ENCODE results near the gene PTCD1. TPM values are rescaled to one million over a fixed set of nuclear protein-coding genes. Genes with fewer than 3 reads are reported as not detected.

PTCD1 gene
- total and polyA plus RNA-seq, 2 experiments from 2014 or later = 12.2 to 13.4 TPM

DNA sequence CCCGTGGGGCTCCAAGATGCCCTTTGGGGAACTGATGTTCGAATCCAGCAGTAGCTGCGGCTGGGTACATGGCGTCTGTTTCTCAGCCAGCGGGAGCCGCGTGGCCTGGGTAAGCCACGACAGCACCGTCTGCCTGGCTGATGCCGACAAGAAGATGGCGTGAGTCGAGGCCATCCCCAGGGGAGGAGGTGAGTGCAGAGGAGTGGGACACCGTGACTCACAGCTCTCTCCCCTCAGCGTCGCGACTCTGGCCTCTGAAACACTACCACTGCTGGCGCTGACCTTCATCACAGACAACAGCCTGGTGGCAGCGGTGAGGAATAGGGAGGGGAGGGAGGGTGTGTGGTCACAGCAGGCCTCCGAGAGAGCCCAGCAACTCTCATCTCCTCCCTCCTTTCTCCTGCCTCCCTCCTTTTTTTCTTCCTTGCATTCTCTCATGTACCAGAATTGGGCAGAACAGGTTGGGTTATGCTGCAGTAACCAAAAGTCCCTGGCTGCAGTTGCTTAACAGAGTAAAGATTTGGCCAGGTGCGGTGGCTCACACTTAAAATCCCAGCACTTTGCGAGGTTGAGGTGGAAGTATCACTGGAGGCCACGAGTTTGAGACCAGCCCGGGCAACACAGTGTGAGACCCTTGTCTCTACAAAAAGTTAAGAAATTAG is 47.5 kb downstream of the PTCD1 start:
- H3F3A ChIP-seq (replicated peaks; ENCODE audit: low read depth) = peaks cover 29% of the 10 kb centered on the region
- no peaks in the 10 kb centered on the region for H3K9me2 ChIP-seq (ENCODE audit: insufficient read depth)
- H3K27me3 ChIP-seq (ENCODE audit: insufficient read depth) = no peaks in the 10 kb centered on the region
- no peak overlapping the region for H3K4me3 ChIP-seq
- Mint-ChIP-seq H3K27ac (no peak overlapping the region), H3K4me3 (peak overlapping the region; percentile 29; the same call in 1 of the 3 replicates), H3K4me1 (peaks cover 13% of the 10 kb centered on the region), H3K36me3 (ENCODE audit: low read depth) (peaks cover 42% of the 10 kb centered on the region), H3K9me3 (no peaks in the 10 kb centered on the region), H3K27me3 (ENCODE audit: insufficient read depth, low read depth, poor library complexity) (peaks cover 26% of the 10 kb centered on the region)
- no peak overlapping the region for H3K27ac ChIP-seq (ENCODE audit: low read depth)
- DNase-seq (ENCODE audit: low spot score) = no peak
- TF ChIP-seq, protein P1, sequence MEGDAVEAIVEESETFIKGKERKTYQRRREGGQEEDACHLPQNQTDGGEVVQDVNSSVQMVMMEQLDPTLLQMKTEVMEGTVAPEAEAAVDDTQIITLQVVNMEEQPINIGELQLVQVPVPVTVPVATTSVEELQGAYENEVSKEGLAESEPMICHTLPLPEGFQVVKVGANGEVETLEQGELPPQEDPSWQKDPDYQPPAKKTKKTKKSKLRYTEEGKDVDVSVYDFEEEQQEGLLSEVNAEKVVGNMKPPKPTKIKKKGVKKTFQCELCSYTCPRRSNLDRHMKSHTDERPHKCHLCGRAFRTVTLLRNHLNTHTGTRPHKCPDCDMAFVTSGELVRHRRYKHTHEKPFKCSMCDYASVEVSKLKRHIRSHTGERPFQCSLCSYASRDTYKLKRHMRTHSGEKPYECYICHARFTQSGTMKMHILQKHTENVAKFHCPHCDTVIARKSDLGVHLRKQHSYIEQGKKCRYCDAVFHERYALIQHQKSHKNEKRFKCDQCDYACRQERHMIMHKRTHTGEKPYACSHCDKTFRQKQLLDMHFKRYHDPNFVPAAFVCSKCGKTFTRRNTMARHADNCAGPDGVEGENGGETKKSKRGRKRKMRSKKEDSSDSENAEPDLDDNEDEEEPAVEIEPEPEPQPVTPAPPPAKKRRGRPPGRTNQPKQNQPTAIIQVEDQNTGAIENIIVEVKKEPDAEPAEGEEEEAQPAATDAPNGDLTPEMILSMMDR (conservative IDR thresholded peaks at IDR 0.05; ENCODE audit: low read depth in 2 of 2) = no peak
- TF ChIP-seq, protein P2, sequence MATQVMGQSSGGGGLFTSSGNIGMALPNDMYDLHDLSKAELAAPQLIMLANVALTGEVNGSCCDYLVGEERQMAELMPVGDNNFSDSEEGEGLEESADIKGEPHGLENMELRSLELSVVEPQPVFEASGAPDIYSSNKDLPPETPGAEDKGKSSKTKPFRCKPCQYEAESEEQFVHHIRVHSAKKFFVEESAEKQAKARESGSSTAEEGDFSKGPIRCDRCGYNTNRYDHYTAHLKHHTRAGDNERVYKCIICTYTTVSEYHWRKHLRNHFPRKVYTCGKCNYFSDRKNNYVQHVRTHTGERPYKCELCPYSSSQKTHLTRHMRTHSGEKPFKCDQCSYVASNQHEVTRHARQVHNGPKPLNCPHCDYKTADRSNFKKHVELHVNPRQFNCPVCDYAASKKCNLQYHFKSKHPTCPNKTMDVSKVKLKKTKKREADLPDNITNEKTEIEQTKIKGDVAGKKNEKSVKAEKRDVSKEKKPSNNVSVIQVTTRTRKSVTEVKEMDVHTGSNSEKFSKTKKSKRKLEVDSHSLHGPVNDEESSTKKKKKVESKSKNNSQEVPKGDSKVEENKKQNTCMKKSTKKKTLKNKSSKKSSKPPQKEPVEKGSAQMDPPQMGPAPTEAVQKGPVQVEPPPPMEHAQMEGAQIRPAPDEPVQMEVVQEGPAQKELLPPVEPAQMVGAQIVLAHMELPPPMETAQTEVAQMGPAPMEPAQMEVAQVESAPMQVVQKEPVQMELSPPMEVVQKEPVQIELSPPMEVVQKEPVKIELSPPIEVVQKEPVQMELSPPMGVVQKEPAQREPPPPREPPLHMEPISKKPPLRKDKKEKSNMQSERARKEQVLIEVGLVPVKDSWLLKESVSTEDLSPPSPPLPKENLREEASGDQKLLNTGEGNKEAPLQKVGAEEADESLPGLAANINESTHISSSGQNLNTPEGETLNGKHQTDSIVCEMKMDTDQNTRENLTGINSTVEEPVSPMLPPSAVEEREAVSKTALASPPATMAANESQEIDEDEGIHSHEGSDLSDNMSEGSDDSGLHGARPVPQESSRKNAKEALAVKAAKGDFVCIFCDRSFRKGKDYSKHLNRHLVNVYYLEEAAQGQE (IDR thresholded peaks at IDR 0.05; ENCODE audit: unreplicated experiment) = no peak
- TF ChIP-seq EZH2 (IDR thresholded peaks at IDR 0.05; ENCODE audit: low read depth, unreplicated experiment) (no peak), ZNF114 (CRISPR knock-in tag; IDR thresholded peaks at IDR 0.05) (no peak), POLR2AphosphoS5 (IDR thresholded peaks at IDR 0.05; ENCODE audit: low read depth) (no peak), STAT1 (IDR thresholded peaks at IDR 0.05; ENCODE audit: unreplicated experiment) (no peak), EZH2phosphoT487 (IDR thresholded peaks at IDR 0.05; ENCODE audit: unreplicated experiment) (no peak), NANOG (IDR thresholded peaks at IDR 0.05; ENCODE audit: borderline replicate concordance) (no peak), CREB1 (CRISPR knock-in tag; IDR thresholded peaks at IDR 0.05; ENCODE audit: low read depth) (no peak), JUNB (IDR thresholded peaks at IDR 0.05; ENCODE audit: unreplicated experiment) (no peak), ZNF331 (CRISPR knock-in tag; IDR thresholded peaks at IDR 0.05; ENCODE audit: low read depth) (no peak)
- TF ChIP-seq, protein P3, sequence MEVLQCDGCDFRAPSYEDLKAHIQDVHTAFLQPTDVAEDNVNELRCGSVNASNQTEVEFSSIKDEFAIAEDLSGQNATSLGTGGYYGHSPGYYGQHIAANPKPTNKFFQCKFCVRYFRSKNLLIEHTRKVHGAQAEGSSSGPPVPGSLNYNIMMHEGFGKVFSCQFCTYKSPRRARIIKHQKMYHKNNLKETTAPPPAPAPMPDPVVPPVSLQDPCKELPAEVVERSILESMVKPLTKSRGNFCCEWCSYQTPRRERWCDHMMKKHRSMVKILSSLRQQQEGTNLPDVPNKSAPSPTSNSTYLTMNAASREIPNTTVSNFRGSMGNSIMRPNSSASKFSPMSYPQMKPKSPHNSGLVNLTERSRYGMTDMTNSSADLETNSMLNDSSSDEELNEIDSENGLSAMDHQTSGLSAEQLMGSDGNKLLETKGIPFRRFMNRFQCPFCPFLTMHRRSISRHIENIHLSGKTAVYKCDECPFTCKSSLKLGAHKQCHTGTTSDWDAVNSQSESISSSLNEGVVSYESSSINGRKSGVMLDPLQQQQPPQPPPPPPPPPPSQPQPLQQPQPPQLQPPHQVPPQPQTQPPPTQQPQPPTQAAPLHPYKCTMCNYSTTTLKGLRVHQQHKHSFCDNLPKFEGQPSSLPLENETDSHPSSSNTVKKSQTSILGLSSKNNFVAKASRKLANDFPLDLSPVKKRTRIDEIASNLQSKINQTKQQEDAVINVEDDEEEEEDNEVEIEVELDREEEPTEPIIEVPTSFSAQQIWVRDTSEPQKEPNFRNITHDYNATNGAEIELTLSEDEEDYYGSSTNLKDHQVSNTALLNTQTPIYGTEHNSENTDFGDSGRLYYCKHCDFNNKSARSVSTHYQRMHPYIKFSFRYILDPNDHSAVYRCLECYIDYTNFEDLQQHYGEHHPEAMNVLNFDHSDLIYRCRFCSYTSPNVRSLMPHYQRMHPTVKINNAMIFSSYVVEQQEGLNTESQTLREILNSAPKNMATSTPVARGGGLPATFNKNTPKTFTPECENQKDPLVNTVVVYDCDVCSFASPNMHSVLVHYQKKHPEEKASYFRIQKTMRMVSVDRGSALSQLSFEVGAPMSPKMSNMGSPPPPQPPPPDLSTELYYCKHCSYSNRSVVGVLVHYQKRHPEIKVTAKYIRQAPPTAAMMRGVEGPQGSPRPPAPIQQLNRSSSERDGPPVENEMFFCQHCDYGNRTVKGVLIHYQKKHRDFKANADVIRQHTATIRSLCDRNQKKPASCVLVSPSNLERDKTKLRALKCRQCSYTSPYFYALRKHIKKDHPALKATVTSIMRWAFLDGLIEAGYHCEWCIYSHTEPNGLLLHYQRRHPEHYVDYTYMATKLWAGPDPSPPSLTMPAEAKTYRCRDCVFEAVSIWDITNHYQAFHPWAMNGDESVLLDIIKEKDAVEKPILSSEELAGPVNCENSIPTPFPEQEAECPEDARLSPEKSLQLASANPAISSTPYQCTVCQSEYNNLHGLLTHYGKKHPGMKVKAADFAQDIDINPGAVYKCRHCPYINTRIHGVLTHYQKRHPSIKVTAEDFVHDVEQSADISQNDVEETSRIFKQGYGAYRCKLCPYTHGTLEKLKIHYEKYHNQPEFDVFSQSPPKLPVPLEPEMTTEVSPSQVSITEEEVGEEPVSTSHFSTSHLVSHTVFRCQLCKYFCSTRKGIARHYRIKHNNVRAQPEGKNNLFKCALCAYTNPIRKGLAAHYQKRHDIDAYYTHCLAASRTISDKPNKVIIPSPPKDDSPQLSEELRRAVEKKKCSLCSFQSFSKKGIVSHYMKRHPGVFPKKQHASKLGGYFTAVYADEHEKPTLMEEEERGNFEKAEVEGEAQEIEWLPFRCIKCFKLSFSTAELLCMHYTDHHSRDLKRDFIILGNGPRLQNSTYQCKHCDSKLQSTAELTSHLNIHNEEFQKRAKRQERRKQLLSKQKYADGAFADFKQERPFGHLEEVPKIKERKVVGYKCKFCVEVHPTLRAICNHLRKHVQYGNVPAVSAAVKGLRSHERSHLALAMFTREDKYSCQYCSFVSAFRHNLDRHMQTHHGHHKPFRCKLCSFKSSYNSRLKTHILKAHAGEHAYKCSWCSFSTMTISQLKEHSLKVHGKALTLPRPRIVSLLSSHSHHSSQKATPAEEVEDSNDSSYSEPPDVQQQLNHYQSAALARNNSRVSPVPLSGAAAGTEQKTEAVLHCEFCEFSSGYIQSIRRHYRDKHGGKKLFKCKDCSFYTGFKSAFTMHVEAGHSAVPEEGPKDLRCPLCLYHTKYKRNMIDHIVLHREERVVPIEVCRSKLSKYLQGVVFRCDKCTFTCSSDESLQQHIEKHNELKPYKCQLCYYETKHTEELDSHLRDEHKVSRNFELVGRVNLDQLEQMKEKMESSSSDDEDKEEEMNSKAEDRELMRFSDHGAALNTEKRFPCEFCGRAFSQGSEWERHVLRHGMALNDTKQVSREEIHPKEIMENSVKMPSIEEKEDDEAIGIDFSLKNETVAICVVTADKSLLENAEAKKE (CRISPR knock-in tag; IDR thresholded peaks at IDR 0.05) = no peak
- TF ChIP-seq, protein P4, sequence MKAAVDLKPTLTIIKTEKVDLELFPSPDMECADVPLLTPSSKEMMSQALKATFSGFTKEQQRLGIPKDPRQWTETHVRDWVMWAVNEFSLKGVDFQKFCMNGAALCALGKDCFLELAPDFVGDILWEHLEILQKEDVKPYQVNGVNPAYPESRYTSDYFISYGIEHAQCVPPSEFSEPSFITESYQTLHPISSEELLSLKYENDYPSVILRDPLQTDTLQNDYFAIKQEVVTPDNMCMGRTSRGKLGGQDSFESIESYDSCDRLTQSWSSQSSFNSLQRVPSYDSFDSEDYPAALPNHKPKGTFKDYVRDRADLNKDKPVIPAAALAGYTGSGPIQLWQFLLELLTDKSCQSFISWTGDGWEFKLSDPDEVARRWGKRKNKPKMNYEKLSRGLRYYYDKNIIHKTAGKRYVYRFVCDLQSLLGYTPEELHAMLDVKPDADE (IDR thresholded peaks at IDR 0.05) = no peak
- no peak for ATAC-seq
- H3K4me1 ChIP-seq (ENCODE audit: insufficient read depth) = peaks cover 5% of the 10 kb centered on the region; the same call in 1 of the 2 replicates
- peaks cover 10% of the 10 kb centered on the region; the same call in 1 of the 2 replicates for H4K20me1 ChIP-seq (replicated peaks; ENCODE audit: insufficient read depth)
- H3K79me2 ChIP-seq (replicated peaks; ENCODE audit: insufficient read depth) = no peaks in the 10 kb centered on the region
- H2AFZ ChIP-seq = no peak overlapping the region
- peaks cover 6% of the 10 kb centered on the region; the same call in 1 of the 2 replicates for H3K36me3 ChIP-seq (ENCODE audit: insufficient read depth)
- H3K4me2 ChIP-seq = no peak overlapping the region

Data from GM23338 (cell line).